HG03439 (cell line): ENCODE measurements around the gene FBXO11.
A peak's percentile ranks its signal among the peaks of the same experiment; 100 is the strongest.

Source experiments
- ATAC-seq: cut with Tn5 transposase; IDR thresholded peaks from one replicate; pipeline ENCODE4 v1.9.1; 2021; ENCODE audit warnings: mild to moderate bottlenecking, moderate library complexity; ENCODE audit not compliant: unreplicated experiment

The FBXO11 gene

DNA sequence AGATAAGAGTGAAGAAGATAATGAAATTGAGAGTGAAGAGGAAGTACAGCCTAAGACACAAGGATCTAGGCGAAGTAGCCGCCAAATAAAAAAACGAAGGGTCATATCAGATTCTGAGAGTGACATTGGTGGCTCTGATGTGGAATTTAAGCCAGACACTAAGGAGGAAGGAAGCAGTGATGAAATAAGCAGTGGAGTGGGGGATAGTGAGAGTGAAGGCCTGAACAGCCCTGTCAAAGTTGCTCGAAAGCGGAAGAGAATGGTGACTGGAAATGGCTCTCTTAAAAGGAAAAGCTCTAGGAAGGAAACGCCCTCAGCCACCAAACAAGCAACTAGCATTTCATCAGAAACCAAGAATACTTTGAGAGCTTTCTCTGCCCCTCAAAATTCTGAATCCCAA, 107.7 kb downstream of the FBXO11 start:
- ATAC-seq = no peak

DNA sequence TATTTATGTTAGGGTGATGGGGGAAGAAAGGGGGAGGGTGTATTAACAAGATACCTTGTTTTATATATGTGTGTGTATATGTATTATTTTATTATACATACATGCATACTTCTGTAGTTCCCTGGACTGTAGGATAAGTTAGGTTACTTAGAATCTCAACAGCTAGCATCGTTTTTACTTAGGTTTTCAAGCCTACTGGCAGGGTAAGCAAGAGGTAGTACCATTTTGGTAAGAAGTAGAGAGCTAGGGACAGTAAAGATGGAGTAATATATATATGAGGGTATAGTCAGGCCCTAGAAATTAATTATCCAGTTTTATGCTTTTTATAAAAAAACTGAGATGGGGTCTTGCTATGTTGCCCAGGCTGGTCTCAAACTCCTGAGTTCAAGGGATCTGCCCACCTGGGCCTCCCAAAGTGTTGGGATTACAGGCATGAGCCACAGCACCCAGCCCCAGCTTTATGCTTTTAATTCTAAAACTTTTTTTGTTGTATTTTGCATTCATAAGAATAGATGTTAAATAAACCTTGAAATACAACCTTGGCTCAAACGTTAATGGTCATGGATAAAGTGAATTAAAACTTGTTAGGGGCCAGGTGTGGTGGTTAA, 110.1 kb downstream of the FBXO11 start:
- no peak for ATAC-seq

DNA sequence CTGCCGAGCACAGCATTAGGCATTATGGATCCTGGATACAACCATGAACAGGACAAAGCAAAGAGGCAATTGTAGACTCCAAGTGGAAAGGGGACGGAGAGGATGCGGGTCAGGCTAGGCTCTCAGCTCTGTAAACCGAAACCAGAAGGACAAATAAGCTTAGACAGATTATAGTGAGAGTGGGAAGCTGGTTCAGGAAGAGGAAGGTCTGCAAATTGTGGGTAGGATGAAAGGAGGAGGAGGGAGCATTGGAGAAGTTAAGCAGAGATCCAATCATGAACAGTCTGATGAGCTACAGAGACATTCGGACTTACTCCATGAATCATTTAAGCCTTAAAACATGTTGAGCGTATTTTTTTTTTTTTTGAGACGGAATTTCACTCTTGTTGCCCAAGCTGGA, 120.3 kb downstream of the FBXO11 start:
- ATAC-seq = no peak

DNA sequence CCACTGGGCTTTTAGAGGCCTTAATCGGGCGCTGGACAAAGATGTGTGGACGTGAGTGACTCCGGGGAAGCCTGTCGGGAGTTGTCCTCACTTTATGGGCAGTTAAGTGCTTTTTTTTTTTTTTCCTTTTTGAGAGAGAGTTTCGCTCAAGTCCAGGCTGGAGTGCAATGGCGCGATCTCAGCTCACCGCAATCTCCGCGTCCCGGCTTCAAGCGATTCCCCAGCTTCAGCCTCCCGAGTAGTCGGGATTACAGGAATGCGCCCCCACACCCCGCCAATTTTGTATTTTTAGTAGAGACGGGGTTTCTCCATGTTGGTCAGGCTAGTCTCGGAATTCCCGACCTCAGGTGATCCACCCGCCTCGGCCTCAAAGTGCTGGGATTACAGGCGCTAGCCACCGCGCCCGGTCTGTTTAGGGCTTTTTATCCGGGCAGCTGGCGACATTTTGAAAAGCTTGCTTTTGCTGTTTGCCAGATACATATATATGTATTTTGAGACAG, 121.9 kb downstream of the FBXO11 start:
- no peak for ATAC-seq

DNA sequence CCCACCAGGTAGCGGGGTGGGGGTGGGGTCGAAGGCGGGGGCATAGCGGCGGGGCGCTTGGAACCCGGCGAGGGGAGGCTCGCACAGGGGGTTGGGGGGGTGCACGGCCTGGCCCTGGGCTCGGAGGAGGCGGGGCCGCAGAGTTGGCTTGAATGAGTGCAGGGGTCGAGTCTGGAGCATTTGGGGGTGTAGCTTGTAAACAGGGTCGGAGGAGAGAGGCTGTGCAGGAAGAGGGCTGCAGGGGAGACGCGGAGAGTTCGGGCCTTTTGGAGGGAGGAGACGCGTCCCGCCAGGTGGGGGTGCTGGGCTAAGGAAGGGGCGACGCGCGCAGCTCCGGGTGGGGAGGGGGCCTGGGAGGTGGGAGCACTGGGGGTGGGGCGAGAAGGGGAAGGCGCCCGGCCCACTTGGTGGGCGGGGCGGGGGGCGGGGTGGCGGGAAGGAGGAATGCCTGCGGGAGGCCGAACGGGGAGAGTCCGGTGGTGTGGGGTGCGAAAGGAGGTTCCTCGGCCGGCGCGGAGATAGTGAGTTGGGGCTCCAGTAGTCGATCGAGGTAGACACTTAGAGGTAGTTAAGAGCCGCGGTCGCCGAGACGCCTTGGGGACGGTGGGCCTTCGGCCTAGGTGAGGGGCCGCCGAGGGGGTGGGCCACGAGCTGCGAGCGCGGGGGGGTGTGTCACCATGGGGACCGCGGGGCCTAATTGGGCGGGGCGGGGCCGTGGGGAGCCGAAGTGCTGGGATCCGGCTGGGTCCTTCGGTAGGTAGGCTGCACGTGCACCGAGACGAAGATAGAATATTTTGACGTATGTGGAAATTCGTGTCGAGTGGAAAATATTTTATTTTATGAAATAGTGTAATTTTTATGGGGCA, 122.6 kb downstream of the FBXO11 start:
- peak; percentile 33 for ATAC-seq

DNA sequence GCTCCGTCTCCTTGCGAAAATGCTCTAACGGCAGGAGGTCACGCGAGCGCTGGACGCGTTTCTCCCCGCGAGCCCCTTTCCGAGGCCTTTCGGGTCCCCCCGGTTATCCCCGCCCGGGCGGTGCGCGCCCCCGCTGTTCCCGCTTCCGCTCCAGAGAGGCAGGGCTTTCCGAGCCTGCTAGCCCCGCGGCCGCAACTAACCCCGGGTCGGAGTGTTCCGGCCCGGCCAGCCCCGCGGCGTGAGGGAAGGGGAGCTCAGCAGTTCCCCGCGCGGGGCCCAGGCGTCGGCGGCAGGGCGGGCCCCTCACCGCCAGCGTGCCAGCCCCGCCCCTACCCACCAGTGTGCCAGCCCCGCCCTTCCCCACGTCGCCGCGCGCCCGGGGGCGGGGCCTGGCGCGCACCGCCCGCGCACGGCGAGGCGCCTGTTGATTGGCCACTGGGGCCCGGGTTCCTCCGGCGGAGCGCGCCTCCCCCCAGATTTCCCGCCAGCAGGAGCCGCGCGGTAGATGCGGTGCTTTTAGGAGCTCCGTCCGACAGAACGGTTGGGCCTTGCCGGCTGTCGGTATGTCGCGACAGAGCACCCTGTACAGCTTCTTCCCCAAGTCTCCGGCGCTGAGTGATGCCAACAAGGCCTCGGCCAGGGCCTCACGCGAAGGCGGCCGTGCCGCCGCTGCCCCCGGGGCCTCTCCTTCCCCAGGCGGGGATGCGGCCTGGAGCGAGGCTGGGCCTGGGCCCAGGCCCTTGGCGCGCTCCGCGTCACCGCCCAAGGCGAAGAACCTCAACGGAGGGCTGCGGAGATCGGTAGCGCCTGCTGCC, 123.4 kb downstream of the FBXO11 start, which contains the start of gene MSH6:
MSH6 (plus strand) TSS at position 475 of the 815 bp plus-strand sequence; CDS start at position 564, 89 bp downstream.
- peak; percentile 86 for ATAC-seq

DNA sequence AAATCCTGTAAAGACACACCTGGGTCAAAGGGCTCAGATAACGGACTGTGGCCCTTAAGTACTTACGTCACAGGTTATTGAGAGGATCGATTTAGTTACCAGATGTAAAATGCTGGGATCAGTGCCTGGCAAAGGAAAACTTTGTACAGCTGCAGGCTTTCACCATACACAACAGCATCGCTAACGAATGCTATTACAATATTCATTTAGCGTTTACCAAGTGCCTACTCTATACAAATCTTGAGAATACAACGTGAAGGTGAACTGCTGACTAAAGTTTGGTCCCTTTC, 124.0 kb downstream of the FBXO11 start:
- ATAC-seq = no peak

DNA sequence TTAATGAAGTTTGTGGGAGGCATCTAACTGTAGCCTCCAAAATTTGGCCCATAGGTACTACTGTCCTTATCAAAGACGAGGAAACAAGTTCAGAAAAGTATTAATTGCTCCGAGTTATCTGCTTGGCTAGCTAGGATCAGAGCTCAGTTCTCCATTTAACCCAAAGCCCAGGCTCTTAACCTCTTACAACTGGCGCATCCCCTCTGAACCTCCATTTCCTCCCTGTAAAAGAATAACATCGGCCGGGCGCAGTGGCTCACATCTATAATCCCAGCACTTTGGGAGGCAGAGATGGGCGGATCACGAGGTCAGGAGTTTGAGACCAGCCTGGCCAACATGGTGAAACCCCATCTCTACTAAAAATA, 126.9 kb downstream of the FBXO11 start:
- no peak for ATAC-seq

DNA sequence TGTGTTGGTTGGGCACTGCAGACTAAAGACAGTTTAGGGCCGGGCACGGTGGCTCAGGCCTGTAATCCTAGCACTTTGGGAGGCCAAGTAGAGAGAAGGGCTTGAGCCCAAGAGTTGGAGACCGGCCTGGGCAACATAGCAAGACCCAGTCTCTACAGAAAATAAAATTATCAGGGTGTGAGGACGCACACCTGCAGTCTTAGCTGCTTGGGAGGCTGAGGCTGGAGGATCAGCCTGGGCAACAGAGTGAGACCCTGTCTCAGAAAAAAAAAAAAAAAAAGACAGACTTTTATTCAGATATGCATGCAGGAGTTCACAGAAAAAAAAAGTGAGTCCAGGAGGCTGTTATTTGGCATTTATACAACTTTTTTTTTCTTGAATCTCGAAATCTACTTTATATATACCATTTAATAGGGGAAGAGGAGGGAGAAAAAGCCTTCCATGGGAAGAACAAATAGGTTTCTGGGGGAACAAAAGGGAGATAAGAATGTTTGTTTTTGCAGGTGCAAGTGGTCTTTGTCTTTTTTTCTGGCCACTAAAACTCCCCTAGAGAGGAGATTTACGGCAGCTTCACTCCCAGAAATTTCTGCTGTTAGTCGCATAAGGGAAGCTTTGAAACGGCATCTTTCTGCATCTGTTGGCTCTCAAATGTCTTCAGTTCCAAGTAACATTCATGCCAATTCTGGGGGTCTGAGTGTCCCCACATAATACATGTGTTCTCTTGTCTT, 127.4 kb downstream of the FBXO11 start:
- ATAC-seq = no peak

DNA sequence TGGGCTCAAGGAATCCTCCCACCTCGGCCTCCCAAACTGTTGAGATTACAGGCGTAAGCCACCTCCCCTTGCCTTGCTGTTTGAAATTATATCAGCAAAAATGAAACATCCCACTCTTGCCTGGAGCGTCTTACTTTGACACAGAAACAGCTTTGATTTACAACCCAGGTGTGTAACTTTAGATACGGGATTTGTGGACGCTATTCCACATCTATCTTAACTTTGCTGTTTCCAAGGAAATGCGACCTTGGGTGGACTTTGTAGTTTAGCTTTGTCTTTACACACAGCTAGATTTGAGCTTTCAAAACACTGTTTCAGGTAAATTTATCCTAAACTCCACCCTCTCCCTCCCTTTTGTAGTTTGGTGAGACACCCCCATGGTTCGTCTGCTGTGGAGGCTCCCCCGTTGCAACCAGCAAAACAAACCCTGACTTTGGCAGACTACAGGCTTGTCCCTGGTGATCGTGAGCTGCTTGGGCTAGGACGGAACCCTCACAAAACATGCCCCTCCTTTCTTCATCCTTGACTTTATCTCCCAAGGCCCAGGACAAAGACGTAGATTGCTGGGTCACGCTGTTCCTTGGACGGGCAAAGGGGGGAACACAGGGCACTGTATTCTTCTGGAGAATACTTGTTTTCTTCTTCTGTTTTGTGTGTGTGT, 128.9 kb downstream of the FBXO11 start:
- no peak for ATAC-seq

DNA sequence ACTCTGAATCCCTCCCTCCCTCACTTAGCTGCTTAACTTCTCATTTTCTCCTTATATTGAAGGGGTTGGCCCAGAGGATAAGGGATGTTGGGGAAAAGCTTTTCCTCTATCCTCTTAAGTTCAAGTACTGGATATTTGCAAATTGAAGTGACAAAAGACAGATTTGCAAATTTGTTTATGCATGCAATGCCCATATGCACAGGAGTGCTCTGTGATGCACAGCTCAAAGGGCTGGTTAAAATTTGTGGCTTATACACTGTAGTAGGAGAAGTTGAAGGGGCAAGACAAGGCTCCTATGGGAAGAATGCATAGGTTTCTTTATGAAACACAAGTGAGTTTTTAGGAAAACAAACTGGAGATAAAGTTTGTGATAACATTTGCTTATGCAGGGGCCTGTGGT, 131.7 kb downstream of the FBXO11 start:
- ATAC-seq = no peak

DNA sequence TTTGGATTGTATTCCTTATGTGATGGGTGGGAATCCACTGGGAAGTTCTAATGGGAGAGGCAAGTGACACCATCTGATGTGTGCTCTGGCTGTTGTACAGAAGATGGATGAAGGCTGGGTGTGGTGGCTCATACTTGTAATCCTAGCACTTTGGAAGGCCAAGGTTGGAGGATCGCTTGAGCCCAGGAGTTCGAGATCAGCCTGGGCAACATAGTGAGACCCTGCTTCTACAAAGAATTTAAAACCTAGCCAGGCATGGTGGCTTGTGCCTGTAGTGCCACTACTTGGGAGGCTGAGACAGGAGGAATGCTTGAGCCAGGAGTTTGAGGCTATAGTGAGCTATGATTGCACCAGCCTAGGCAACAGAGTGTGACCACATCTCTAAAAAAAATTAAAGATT, 134.0 kb downstream of the FBXO11 start:
- ATAC-seq = no peak

DNA sequence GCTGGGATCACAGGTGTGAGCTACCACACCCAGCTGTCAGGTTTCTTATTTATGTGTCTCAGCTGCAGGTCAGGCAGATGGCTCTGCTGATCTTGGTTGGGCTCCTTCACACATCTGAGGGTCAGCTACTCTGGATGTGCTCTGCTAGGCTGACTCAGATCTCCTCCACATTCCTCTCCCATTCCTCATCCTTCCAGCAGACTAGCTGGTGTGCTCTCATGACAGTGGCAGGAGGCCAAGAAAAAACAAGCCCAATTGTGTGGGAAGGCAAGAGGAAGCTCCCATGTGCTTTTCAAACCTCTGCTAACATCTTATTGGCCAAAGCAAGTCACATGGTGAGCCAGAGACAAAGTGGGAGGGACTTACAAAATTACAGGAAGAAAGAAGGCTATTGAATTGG, 135.1 kb downstream of the FBXO11 start:
- ATAC-seq = no peak

DNA sequence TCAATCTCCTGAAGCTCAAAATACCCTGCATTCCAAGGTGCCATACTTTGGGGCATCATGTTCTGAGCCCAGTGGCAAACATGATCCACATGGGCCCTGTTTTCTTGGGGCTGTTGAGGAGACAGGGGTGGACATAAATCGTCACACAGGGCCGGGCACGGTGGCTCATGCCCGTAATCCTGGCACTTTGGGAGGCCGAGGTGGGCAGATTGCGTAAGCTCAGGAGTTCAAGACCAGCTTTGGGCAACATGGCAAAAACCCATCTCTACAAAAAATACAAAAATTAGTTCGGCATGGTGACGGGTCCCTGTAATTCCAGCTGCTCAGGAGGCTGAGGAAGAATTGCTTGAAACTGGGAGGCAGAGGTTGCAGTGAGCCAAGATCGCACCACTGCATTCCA, 137.0 kb downstream of the FBXO11 start:
- ATAC-seq = no peak

DNA sequence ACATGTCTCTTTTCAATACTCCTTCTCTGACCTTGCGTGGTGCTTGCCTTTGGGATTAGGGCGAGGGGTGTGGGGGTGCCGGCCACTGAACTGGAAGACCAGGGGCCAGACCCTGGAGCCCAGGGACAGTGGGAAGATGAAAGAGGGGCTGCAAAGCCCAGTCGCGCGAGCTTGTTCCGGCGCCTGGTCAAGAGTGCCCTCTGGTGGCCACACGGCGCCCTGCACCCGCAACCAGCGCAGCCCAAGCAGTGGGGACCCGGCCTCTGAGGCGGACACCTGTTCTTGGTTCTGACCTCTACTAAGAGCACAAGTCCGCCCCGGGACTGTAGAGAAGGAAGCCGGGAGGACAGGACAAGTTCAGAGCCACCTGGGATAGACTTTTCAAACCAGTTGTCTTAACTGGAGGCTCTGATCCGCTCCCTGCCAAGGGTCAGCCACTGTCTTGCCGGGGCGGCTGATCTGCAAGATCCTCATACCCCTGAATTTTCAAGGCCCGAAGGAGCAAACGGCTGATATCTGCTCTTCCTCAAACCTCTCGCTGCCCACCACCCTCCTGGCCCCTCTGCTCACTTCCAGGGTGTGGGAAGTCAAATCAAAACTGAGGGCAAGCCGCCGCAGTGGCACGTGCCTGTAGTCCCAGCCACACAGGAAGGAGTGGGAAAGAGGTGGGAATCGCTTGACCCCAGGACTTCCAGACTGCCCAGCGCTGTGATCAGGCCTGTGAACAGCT, 138.3 kb downstream of the FBXO11 start:
- peak; percentile 72 for ATAC-seq

DNA sequence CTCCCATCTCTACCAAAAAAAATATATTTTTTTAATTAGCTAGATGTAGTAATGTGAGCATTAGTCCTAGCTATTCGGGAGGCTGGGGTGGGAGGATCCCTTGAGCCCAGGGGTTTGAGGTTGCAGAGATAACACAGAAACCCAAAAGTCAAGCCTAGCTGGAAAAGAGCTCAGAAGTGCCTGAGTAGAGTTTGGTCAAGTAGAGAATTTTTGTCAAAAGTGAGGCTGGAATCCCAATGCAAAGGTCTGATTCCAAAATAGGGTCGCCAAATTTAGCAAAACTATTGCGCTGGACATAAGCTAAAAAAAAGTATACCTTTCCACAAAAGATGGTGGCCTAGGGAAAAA, 138.8 kb downstream of the FBXO11 start:
- ATAC-seq = no peak

DNA sequence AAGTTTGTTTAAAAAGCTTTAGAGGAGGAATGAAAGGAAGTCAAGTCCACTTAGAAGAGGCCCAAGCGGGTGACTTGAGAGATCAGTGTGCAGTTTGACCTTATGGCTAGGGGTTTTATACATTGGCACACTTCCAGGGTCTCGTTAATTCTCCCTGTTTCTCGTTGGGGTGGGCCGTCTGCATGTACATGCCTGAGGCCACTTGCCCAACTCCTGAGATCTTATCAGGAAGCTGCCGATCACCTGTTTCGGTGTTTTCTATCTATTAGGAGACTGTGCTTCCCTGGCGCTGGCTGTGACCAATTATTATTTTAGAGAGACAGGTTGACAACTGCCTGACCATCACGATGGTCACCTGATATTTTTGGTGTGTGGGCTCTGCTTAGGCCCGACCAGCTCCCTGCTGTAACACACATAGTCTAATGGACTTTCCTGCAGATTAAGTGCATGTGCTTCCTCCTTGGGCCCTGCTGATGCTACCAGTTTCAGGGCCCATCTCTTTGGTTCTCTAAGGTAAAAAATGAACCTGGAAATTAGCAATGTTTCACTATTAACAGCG, 154.4 kb downstream of the FBXO11 start:
- no peak for ATAC-seq

DNA sequence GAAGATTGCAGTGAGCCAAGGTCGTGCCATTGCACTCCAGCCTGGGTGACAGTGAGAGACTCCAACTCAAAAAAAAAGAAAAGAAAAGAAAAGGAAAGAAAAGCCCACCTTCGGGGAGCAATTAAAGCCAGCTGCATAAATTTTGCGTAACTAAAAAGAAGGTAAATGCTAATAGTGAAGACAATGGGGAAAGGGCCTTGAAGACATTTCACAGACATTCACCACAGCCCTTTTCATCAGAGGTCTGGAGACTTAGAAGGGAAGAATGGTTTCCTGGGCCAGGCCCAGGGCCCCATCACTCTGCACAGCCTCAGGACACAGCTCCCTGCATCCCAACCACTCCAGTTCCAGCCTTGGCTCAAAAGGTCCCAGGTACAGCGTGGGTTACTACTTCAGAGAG, 158.4 kb downstream of the FBXO11 start:
- no peak for ATAC-seq

DNA sequence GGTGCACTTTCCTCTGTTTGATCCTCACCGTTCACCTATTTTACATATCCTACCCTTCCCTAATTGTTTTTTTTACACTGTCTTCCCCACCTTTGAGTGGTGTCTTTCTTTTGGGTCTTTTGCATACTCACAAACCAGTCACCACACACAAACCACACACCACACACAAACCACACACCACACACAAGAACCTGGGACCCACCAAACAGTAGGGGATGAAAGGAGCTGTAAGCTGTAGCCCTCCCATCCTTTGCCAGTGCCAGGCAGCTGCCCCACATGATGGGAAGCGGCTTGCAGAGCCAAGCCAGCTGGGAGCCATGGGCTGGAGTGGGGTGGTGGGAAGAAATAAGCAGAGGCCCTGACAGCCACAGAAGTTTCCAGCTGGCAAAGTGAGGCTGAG, 162.2 kb downstream of the FBXO11 start:
- ATAC-seq = no peak

DNA sequence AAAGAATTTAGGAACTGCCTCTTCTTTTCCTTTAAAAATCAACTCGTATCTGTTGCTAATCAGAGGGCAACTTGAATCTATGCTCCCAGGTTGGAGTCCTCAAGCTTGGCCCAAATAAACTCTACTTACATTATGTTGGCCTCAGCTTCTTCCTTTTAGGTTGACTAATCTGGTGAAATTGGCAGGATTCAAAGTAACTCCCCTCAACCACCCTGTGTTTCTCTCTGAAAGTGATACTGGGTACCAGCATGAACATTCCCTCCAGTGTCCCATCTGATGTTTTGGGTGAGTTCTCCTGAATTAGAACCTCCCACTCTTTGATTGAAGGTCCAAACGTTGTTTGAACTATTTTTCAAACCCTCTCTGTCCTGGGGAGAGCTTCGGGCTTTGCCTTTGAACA, 164.7 kb downstream of the FBXO11 start:
- ATAC-seq = no peak
